ENCODE results near the gene BBS4. TPM values are rescaled to one million over a fixed set of nuclear protein-coding genes. Genes with fewer than 3 reads are reported as not detected.

BBS4 gene
- total and polyA plus RNA-seq, 9 of the 15 experiments (the other 6 are each of a cell fraction or from before 2014, with no cell fraction given): 25.1 to 80.7 (median 38.9) TPM

DNA sequence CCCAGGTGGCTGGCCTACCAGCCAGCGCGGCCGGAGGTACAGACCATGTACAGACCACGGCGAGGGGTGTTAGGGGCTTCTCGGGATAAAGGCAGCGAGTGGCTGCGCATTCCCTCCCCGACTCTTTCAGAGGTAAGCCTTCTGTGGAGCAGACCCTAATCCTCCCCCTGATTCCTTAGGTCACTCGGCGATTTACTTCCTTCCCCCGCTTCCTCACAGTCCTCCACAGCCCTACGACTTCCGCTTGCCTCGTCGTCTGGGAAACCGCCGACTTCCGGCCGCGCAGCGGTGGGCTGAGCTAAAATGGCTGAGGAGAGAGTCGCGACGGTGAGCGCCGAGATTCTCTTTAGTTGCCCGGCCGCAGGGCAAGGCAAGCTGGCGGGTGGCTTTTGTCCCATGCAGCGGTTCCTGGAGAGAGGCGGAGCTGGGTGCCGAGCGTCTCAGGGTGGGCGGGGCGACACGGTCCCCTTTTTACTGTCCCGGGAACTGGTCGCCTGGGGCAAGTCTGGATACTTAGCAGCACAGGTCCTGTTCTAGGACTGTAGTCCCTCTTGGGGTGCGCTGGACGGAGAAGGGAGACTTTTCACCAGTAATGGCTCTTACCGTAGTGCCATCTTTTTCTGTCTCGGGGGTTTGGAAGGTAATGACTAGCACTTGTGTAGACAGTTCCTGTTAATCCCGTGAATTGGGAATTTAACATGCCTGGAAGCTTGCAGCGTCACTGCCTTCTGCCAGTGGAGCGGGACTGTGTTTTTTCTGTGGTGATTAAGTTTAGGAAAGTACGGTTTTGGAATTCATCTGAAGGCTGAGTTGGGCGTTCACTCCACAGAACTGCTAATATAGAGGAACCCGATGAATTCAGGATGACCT is at the start of gene BBS4, which contains the start of gene HIGD2B (continued):
- TF ChIP-seq BCLAF1 (IDR thresholded peaks at IDR 0.05; ENCODE audit: borderline replicate concordance in 1 of 2, control insufficient read depth in 1 of 2, low read depth in 2 of 2, low read length in 1 of 2): peak; percentile 7 to 34; a peak in 1 of 4 replicates
- TF ChIP-seq MYNN (IDR thresholded peaks at IDR 0.05): peak; percentile 58; the same call in 1 of the 2 replicates
- TF ChIP-seq MYNN (CRISPR knock-in tag; IDR thresholded peaks at IDR 0.05): no peak
- peak in 1 of 2 experiments; percentile 68; a peak in 2 of 4 replicates for TF ChIP-seq HDAC1 (IDR thresholded peaks at IDR 0.05)
- peak; percentile 87 for TF ChIP-seq ZNF263 (CRISPR knock-in tag; IDR thresholded peaks at IDR 0.05; ENCODE audit: borderline replicate concordance)
- TF ChIP-seq OTX1 (CRISPR knock-in tag; IDR thresholded peaks at IDR 0.05): peak; percentile 76; the same call in 1 of the 2 replicates
- TF ChIP-seq, protein P1, sequence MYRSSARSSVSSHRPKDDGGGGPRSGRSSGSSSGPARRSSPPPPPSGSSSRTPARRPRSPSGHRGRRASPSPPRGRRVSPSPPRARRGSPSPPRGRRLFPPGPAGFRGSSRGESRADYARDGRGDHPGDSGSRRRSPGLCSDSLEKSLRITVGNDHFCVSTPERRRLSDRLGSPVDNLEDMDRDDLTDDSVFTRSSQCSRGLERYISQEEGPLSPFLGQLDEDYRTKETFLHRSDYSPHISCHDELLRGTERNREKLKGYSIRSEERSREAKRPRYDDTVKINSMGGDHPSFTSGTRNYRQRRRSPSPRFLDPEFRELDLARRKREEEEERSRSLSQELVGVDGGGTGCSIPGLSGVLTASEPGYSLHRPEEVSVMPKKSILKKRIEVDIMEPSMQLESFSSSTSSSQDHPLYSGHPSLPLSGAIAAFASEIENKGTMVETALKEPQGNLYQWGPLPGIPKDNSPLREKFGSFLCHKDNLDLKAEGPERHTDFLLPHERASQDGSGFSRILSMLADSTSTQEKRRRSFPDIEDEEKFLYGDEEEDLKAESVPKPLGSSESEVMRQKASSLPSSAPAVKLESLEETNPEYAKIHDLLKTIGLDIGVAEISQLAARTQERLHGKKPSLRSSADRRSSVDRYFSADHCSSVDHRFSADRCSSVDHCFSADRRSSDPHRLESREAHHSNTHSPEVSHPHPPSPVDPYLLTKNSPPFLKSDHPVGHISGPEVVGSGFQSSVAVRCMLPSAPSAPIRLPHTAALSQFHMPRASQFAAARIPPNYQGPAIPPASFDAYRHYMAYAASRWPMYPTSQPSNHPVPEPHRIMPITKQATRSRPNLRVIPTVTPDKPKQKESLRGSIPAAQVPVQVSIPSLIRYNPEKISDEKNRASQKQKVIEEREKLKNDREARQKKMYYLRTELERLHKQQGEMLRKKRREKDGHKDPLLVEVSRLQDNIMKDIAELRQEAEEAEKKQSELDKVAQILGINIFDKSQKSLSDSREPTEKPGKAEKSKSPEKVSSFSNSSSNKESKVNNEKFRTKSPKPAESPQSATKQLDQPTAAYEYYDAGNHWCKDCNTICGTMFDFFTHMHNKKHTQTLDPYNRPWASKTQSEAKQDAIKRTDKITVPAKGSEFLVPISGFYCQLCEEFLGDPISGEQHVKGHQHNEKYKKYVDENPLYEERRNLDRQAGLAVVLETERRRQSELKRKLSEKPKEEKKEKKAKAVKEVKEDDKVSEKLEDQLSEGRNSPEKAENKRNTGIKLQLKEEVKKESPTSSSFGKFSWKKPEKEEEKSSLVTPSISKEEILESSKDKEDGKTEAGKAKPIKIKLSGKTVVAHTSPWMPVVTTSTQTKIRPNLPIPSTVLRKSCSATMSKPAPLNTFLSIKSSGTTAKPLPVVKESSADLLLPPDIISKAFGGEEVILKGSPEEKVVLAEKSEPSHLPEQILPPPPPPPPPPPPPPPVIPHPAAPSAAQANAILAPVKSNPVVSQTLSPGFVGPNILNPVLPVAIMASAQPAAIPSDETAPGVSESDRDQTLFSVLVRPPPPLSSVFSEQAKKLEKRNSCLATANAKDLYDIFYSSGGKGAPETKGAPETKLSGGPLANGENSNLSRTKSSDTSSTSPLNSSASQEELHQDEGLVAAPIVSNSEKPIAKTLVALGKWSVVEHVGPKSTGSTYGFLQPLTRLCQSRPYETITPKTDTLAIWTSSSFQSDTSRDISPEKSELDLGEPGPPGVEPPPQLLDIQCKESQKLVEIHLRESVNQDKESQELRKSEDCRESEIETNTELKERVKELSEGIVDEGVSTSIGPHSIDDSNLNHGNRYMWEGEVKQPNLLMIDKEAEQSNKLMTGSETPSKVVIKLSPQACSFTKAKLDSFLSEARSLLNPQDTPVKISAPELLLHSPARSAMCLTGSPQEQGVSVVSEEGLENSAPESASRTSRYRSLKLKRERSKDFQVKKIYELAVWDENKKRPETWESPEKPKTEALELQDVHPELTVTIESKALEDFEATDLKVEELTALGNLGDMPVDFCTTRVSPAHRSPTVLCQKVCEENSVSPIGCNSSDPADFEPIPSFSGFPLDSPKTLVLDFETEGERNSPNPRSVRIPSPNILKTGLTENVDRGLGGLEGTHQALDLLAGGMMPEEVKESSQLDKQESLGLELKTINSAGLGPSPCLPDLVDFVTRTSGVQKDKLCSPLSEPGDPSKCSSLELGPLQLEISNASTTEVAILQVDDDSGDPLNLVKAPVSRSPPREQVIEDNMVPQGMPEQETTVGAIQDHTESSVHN (IDR thresholded peaks at IDR 0.05; ENCODE audit: borderline replicate concordance in 1 of 2, low read depth in 1 of 2): no peak
- peak; percentile 54; the same call in 1 of the 2 replicates for TF ChIP-seq TOE1 (IDR thresholded peaks at IDR 0.05; ENCODE audit: borderline replicate concordance)
- no peak for TF ChIP-seq TOE1 (CRISPR knock-in tag; IDR thresholded peaks at IDR 0.05; ENCODE audit: borderline replicate concordance, low read depth)
- TF ChIP-seq SMC3 (conservative IDR thresholded peaks at IDR 0.05; ENCODE audit: insufficient read depth, low read depth, low read length): no peak
- TF ChIP-seq, protein P2, sequence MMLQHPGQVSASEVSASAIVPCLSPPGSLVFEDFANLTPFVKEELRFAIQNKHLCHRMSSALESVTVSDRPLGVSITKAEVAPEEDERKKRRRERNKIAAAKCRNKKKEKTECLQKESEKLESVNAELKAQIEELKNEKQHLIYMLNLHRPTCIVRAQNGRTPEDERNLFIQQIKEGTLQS (IDR thresholded peaks at IDR 0.05): no peak
- TF ChIP-seq, protein P2 (CRISPR knock-in tag; conservative IDR thresholded peaks at IDR 0.05): 0 out of 2 replicates have a peak, but pooled peaks have one; percentile 48

Data from K562 (cell line).